Ascending aorta (tissue), 2 donors: Measurements from ENCODE around the gene FRMD1. TPM values are rescaled to one million over a fixed set of nuclear protein-coding genes. Genes with fewer than 3 reads are reported as not detected.

Experiments used
- DNase-seq, 2 donors: peaks; one replicate each; pipeline ENCODE4 v3.0.0-alpha.2; 2019; ENCODE audit warnings: low spot score in 2 of 2
- H3K27ac ChIP-seq, 2 donors: fragments of 200-600 bp; sonication (generic); one replicate each; pipeline ENCODE4 v1.5.1; 2016 to 2017; ENCODE audit warnings: mild to moderate bottlenecking in 1 of 2
- H3K27me3 ChIP-seq: fragments of 200-600 bp; sonication (generic); one replicate; pipeline ENCODE4 v1.5.1; 2017
- H3K36me3 ChIP-seq, 2 donors: fragments of 200-600 bp; sonication (generic); one replicate each; pipeline ENCODE4 v1.5.1; 2016
- H3K4me1 ChIP-seq, 2 donors: fragments of 200-600 bp; sonication (generic); one replicate each; pipeline ENCODE4 v1.5.1; 2016 to 2017; ENCODE audit warnings: mild to moderate bottlenecking in 1 of 2
- H3K4me3 ChIP-seq, 2 donors: fragments of 200-600 bp; sonication (generic); one replicate each; pipeline ENCODE4 v1.5.1; 2016 to 2017; ENCODE audit warnings: mild to moderate bottlenecking in 1 of 2
- H3K9me3 ChIP-seq, 2 donors: fragments of 200-600 bp; sonication (generic); one replicate each; pipeline ENCODE4 v1.5.1; 2016
- CTCF ChIP-seq, 3 experiments: fragments of 200-600 bp in 2 of 3; fragments of 450-650 bp in 1 of 3; sonication (generic) in 2 of 3; IDR thresholded peaks; one replicate each; pipeline ENCODE4 v1.5.1; 2016 to 2019; ENCODE audit warnings: antibody characterized with exemption in 3 of 3, mild to moderate bottlenecking in 1 of 3, moderate library complexity in 1 of 3
- intact Hi-C: fragments of 100-400 bp; cut with DNase I; formaldehyde crosslinking; loops from one replicate; pipeline ENCODE4 v1.15.1; 2023
- total RNA-seq: library from RNA; depleted of rRNA; stranded (reverse); fragments of >200 nt; gene quantifications from one replicate; pipeline ENCODE4 v1.1.0, GENCODE V29; 2016

Gene FRMD1
- total RNA-seq, 1 donor from 2014 or later = not detected

GRCh38 chr6:168103050-168103830 lies 24.2 kb upstream of the FRMD1 start:
- peaks cover 13% of the 10 kb centered on the region for H3K27me3 ChIP-seq
- no peaks in the 10 kb centered on the region for H3K36me3 ChIP-seq
- no peak for TF ChIP-seq CTCF (IDR thresholded peaks at IDR 0.05)
- intact Hi-C loops = no loop called here
- H3K4me1 ChIP-seq = no peaks in the 10 kb centered on the region
- no peaks in the 10 kb centered on the region for H3K9me3 ChIP-seq
- H3K4me3 ChIP-seq = no peak overlapping the region
- no peak for DNase-seq
- H3K27ac ChIP-seq = no peak overlapping the region

GRCh38 chr6:168102315-168102985 lies 23.4 kb upstream of the FRMD1 start:
- no peak overlapping the region for H3K27ac ChIP-seq
- DNase-seq = no peak
- no peaks in the 10 kb centered on the region for H3K9me3 ChIP-seq
- intact Hi-C loops = no loop called here
- TF ChIP-seq CTCF (IDR thresholded peaks at IDR 0.05) = no peak
- peaks cover 13% of the 10 kb centered on the region for H3K27me3 ChIP-seq
- H3K4me1 ChIP-seq = no peaks in the 10 kb centered on the region
- H3K36me3 ChIP-seq = no peaks in the 10 kb centered on the region
- H3K4me3 ChIP-seq = no peak overlapping the region

GRCh38 chr6:168101590-168102314 lies 22.7 kb upstream of the FRMD1 start:
- no peak for TF ChIP-seq CTCF (IDR thresholded peaks at IDR 0.05)
- no peaks in the 10 kb centered on the region for H3K9me3 ChIP-seq
- H3K27me3 ChIP-seq = peaks cover 13% of the 10 kb centered on the region
- H3K36me3 ChIP-seq = no peaks in the 10 kb centered on the region
- H3K4me1 ChIP-seq = no peaks in the 10 kb centered on the region
- H3K4me3 ChIP-seq = peak overlapping the region in 1 of 2 donors; percentile 36
- no peak overlapping the region for H3K27ac ChIP-seq
- DNase-seq = no peak
- intact Hi-C loops = no loop called here

GRCh38 chr6:168100803-168101589 lies 22.0 kb upstream of the FRMD1 start:
- DNase-seq = no peak
- no peak overlapping the region for H3K27ac ChIP-seq
- TF ChIP-seq CTCF (IDR thresholded peaks at IDR 0.05) = no peak
- H3K27me3 ChIP-seq = peaks cover 13% of the 10 kb centered on the region
- H3K9me3 ChIP-seq = no peaks in the 10 kb centered on the region
- intact Hi-C loops = no loop called here
- H3K4me1 ChIP-seq = no peaks in the 10 kb centered on the region
- H3K4me3 ChIP-seq = peak overlapping the region in 1 of 2 donors; percentile 36
- H3K36me3 ChIP-seq = no peaks in the 10 kb centered on the region
